ENCODE data around the gene OGA. TPM values are rescaled to one million over a fixed set of nuclear protein-coding genes. Genes with fewer than 3 reads are reported as not detected.

Gene OGA
- total RNA-seq, 2 experiments from 2014 or later: 125 to 130 TPM

DNA sequence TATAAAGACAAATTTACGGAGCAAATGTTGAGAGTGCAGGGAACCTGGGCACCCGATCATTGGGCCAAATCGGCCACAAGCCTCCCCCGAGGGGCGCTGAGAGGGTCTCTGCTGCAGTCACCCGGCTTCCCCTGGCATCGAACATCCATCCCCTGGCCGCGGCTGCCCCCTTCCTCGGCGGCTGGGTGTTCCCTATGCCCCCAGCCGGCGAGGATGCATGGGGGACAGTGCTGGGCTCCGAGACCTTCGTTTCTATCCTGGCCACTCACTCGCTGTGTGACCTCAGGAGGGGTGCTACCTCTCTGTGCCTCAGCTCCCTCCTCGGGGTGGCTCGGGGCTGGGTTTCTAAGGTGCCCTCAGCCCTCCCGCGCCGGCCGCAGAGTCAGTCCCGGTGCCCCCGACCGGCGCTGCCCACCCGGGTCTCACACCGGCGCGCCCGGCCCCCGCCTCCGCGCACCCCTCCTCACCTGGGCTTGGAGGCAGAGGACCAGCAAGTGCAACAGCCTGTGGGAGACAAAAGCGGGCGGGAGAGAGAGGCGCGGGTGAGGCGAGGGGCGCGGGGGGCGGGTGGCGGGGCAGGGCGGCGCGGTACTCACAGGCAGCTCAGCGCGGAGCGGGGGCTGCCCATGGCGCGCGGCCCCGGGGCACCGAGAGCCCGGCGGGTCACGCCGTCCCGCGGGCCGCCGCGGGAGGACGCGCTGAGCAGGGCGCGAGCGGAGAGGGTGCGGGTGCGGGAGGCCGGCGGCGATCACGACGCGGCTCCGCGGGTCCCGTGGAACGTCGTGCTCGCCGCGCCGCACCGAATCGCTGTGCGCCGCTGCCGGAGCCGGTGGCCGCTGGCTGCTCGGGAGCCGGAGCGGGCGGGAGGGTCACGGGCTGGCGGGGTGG, 42.7 kb downstream of the OGA start, which contains the start of gene FGF8:
FGF8 (minus strand) TSS at position 842 of the 888 bp plus-strand sequence; CDS start at position 628, 214 bp downstream.
- Mint-ChIP-seq H3K9me3 (no peaks in the 10 kb centered on the region), H3K4me1 (ENCODE audit: low read depth) (peaks cover 22% of the 10 kb centered on the region), H3K27ac (no peak within 1 kb of the TSS), H3K27me3 (peaks cover 59% of the 10 kb centered on the region), H3K4me3 (no peak within 1 kb of the TSS), H3K36me3 (ENCODE audit: low read depth) (peaks cover 24% of the 10 kb centered on the region)
- ChIA-PET POLR2A (interaction anchor here (0.6 to 1.2 kb wide), 2 partner anchors 8 to 87 kb away, joined by 3 to 4 read pairs; partner anchors contain the start of gene NPM3), CTCF (interaction anchor here (1.2 kb wide), 1 partner anchor 173 kb away, joined by 3 read pairs; no protein-coding TSS in a partner anchor)
- no peak for ATAC-seq
- intact Hi-C loops (cut with micrococcal nuclease): no loop called here
- TF ChIP-seq, protein P1, sequence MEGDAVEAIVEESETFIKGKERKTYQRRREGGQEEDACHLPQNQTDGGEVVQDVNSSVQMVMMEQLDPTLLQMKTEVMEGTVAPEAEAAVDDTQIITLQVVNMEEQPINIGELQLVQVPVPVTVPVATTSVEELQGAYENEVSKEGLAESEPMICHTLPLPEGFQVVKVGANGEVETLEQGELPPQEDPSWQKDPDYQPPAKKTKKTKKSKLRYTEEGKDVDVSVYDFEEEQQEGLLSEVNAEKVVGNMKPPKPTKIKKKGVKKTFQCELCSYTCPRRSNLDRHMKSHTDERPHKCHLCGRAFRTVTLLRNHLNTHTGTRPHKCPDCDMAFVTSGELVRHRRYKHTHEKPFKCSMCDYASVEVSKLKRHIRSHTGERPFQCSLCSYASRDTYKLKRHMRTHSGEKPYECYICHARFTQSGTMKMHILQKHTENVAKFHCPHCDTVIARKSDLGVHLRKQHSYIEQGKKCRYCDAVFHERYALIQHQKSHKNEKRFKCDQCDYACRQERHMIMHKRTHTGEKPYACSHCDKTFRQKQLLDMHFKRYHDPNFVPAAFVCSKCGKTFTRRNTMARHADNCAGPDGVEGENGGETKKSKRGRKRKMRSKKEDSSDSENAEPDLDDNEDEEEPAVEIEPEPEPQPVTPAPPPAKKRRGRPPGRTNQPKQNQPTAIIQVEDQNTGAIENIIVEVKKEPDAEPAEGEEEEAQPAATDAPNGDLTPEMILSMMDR (IDR thresholded peaks at IDR 0.05): no peak
- DNase-seq: no peak

GRCh38 chr10:101774589-101775272, 43.5 kb downstream of the OGA start:
- ChIA-PET POLR2A (interaction anchor here (0.6 to 1.2 kb wide), 2 partner anchors 9 to 86 kb away, joined by 3 to 4 read pairs; partner anchors contain the start of gene NPM3), CTCF (interaction anchor here (1.1 to 2.4 kb wide), 3 partner anchors 8 to 172 kb away, joined by 3 to 15 read pairs (median 3); partner anchors contain the start of gene NPM3)
- H3K4me1 Mint-ChIP-seq (ENCODE audit: low read depth): peaks cover 18% of the 10 kb centered on the region
- H3K27me3 Mint-ChIP-seq: peaks cover 59% of the 10 kb centered on the region
- no peak for DNase-seq
- H3K4me3 Mint-ChIP-seq: no peak overlapping the region
- peaks cover 19% of the 10 kb centered on the region for H3K36me3 Mint-ChIP-seq (ENCODE audit: low read depth)
- ATAC-seq: no peak
- no peaks in the 10 kb centered on the region for H3K9me3 Mint-ChIP-seq
- intact Hi-C loops (cut with micrococcal nuclease): no loop called here
- no peak overlapping the region for H3K27ac Mint-ChIP-seq
- TF ChIP-seq, protein P1 (IDR thresholded peaks at IDR 0.05): no peak

DNA sequence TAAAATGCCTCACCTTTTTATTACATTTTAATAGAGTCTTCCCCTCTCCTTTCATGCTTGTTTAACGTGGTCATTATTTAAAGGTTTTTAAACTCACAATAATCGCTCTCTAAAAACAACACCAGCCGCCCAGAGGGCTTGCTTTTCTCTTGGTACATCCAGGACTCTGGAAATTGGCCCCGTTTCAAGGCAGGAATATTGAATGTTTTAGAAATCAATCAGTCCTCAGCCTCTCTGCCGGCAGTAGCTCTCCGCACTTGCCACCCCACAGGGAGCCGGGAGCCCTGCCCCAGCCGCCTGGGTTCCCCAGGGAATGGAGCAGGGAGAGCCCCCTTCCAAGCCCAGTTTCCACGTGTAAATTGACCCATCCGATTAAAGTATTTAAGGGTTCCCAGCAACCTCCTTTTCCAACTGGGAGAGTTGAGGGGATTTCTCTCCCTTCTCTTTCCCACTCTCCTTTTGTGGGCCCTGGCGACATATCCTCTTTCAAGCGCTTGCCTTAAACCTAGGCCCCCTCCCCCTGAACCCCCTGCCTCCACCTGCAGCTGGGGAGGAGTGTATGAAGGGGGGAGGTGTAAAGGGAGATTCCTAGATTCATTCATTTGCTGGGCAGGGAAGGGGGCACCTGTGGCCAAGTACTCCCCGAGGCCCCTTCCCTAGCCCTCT, 44.2 kb downstream of the OGA start:
- no peak for ATAC-seq
- TF ChIP-seq, protein P1 (IDR thresholded peaks at IDR 0.05): no peak
- Mint-ChIP-seq H3K9me3 (no peaks in the 10 kb centered on the region), H3K4me1 (ENCODE audit: low read depth) (peaks cover 14% of the 10 kb centered on the region), H3K4me3 (no peak overlapping the region), H3K27me3 (peaks cover 60% of the 10 kb centered on the region), H3K36me3 (ENCODE audit: low read depth) (peaks cover 12% of the 10 kb centered on the region), H3K27ac (no peak overlapping the region)
- intact Hi-C loops (cut with micrococcal nuclease): no loop called here
- DNase-seq: no peak
- ChIA-PET POLR2A (interaction anchor here (1.2 to 2.1 kb wide), 2 partner anchors 9 to 10 kb away, joined by 4 to 7 read pairs; partner anchors contain the start of gene NPM3), CTCF (interaction anchor here (0.9 to 2.4 kb wide), 8 partner anchors 8 to 180 kb away, joined by 3 to 15 read pairs (median 4); partner anchors contain the start of gene NPM3)

GRCh38 chr10:101772895-101773761, 45.1 kb downstream of the OGA start:
- ChIA-PET CTCF (interaction anchor here (0.9 to 2.4 kb wide), 8 partner anchors 9 to 179 kb away, joined by 3 to 15 read pairs (median 4); partner anchors contain the start of gene NPM3), POLR2A (interaction anchor here (0.9 to 2.1 kb wide), 3 partner anchors 11 to 170 kb away, joined by 3 to 7 read pairs (median 3); partner anchors contain the start of gene NPM3)
- no peak overlapping the region for H3K27ac Mint-ChIP-seq
- H3K36me3 Mint-ChIP-seq (ENCODE audit: low read depth): peaks cover 8% of the 10 kb centered on the region
- peaks cover 10% of the 10 kb centered on the region for H3K4me1 Mint-ChIP-seq (ENCODE audit: low read depth)
- peaks cover 58% of the 10 kb centered on the region for H3K27me3 Mint-ChIP-seq
- no peaks in the 10 kb centered on the region for H3K9me3 Mint-ChIP-seq
- ATAC-seq: no peak
- DNase-seq: no peak
- TF ChIP-seq, protein P1 (IDR thresholded peaks at IDR 0.05): no peak
- no peak overlapping the region for H3K4me3 Mint-ChIP-seq
- intact Hi-C loops (cut with micrococcal nuclease): no loop called here

Measured in activated CD8-positive, alpha-beta T cell treated with anti-CD3 and anti-CD28 coated beads for 36 hours (primary cell).